ENCODE results near the gene RNF150. TPM values are rescaled to one million over a fixed set of nuclear protein-coding genes. Genes with fewer than 3 reads are reported as not detected.

RNF150 gene
- total RNA-seq, 1 experiment from 2014 or later: 4.4 TPM

GRCh38 chr4:141180991-141181761 is 47.9 kb upstream of the RNF150 start:
- no peak overlapping the region for H2AFZ ChIP-seq (ENCODE audit: low read length)
- no peak overlapping the region for H4K8ac ChIP-seq (replicated peaks; ENCODE audit: insufficient read length, low read depth, low read length)
- no peak overlapping the region for H3K27ac ChIP-seq (ENCODE audit: insufficient read length, low read depth, low read length)
- DNase-seq: no peak
- no peak overlapping the region for H3K23ac ChIP-seq (ENCODE audit: insufficient read length, low read depth, low read length)
- TF ChIP-seq CTCF (conservative IDR thresholded peaks at IDR 0.05): no peak
- no peaks in the 10 kb centered on the region for H3K36me3 Mint-ChIP-seq (ENCODE audit: insufficient read depth in 1 of 3, low read depth in 3 of 3)
- no peak overlapping the region for H4K91ac ChIP-seq (ENCODE audit: insufficient read length, low read depth, low read length)
- H3T11ph ChIP-seq (ENCODE audit: low read length): no peak overlapping the region
- no peaks in the 10 kb centered on the region for H3K79me2 ChIP-seq (ENCODE audit: insufficient read depth, low read length)
- peaks cover 0 to 2% of the 10 kb centered on the region in 2 experiments; a peak in 3 of 5 replicates for H3K9me3 Mint-ChIP-seq
- no peaks in the 10 kb centered on the region for H3K27me3 ChIP-seq (ENCODE audit: insufficient read depth, low read length)
- no peak overlapping the region for H3K18ac ChIP-seq (ENCODE audit: insufficient read length, low read depth, low read length)
- H2BK120ac ChIP-seq (ENCODE audit: low read depth, low read length, poor library complexity, severe bottlenecking): no peak overlapping the region
- no peak overlapping the region for H2BK5ac ChIP-seq (ENCODE audit: insufficient read length, low read length)
- H4K20me1 ChIP-seq (ENCODE audit: control insufficient read depth, insufficient read depth, insufficient read length): no peaks in the 10 kb centered on the region
- H2AK5ac ChIP-seq (ENCODE audit: insufficient read length, low read length): no peak overlapping the region
- H3K79me1 ChIP-seq (ENCODE audit: insufficient read depth, low read depth, low read length, poor library complexity, severe bottlenecking): no peaks in the 10 kb centered on the region
- H3K27me3 Mint-ChIP-seq (ENCODE audit: low read depth): peaks cover 4% of the 10 kb centered on the region; the same call in 1 of the 2 replicates
- no peak overlapping the region for H2BK20ac ChIP-seq (ENCODE audit: low read depth, low read length, poor library complexity, severe bottlenecking)
- no peak overlapping the region for H3K4ac ChIP-seq (ENCODE audit: low read depth, low read length)
- H3K14ac ChIP-seq (ENCODE audit: insufficient read depth, low read length): no peak overlapping the region
- no peak overlapping the region for H3K4me2 ChIP-seq (ENCODE audit: insufficient read depth, insufficient read length, low read length)
- no peaks in the 10 kb centered on the region for H3K9me3 ChIP-seq (ENCODE audit: control insufficient read depth, low read depth, low read length)
- WGBS (ENCODE audit: extremely low coverage, insufficient read length, low lambda C conversion rate): no CpG with 5 or more reads among the region's 2 CpGs
- H3K23me2 ChIP-seq (ENCODE audit: insufficient read length, low read depth, low read length, poor library complexity, severe bottlenecking): no peaks in the 10 kb centered on the region
- no peak overlapping the region for H4K5ac ChIP-seq (ENCODE audit: insufficient read length, low read depth, low read length)
- H3K56ac ChIP-seq (ENCODE audit: insufficient read length, low read depth, low read length): no peak overlapping the region
- H2BK12ac ChIP-seq (ENCODE audit: insufficient read length, low read depth, low read length): no peak overlapping the region
- no peak overlapping the region for H3K9ac ChIP-seq (ENCODE audit: extremely low read depth, insufficient read length, low read length)
- no peak overlapping the region for H3K27ac Mint-ChIP-seq
- H2BK15ac ChIP-seq (ENCODE audit: low read depth, low read length): no peak overlapping the region
- no peaks in the 10 kb centered on the region for H3K4me1 ChIP-seq (ENCODE audit: insufficient read depth, low read length)
- H3K4me3 Mint-ChIP-seq: no peak overlapping the region
- no peaks in the 10 kb centered on the region for H3K4me1 Mint-ChIP-seq
